ENCODE results near the gene POLR2A.

- TF ChIP-seq POLR2A (IDR thresholded peaks at IDR 0.05) (no peak), CTCF (IDR thresholded peaks at IDR 0.05) (no peak)
These were observed 4.1 kb upstream of the POLR2A start for GRCh38 chr17:7480089-7480384.

Measured in Peyer's patch (tissue), 4 donors.